IPS-NIHi11 (cell line): Measurements from ENCODE around the gene SZT2.
A peak's percentile ranks its signal among the peaks of the same experiment; 100 is the strongest.

ENCODE experiments used
- DNase-seq: peaks from one replicate; pipeline ENCODE4 v3.0.0; 2012; ENCODE audit warnings: mixed read lengths, low spot score

SZT2 gene

GRCh38 chr1:43423672-43424550 lies 34.2 kb downstream of the SZT2 start:
- no peak for DNase-seq

- DNase-seq: no peak
Measured at GRCh38 chr1:43425045-43425444, 35.3 kb downstream of the SZT2 start.

- no peak for DNase-seq
Measured at GRCh38 chr1:43426221-43426620, 36.5 kb downstream of the SZT2 start.

GRCh38 chr1:43427524-43427923 lies 37.8 kb downstream of the SZT2 start:
- no peak for DNase-seq

GRCh38 chr1:43427941-43428340 lies 38.2 kb downstream of the SZT2 start:
- no peak for DNase-seq

- DNase-seq: no peak
Measured at GRCh38 chr1:43430831-43431230, 41.1 kb downstream of the SZT2 start.

- DNase-seq: no peak
Measured at GRCh38 chr1:43431676-43432075, 42.0 kb downstream of the SZT2 start.

- DNase-seq: no peak
Measured at GRCh38 chr1:43432171-43432860, 42.6 kb downstream of the SZT2 start.

- no peak for DNase-seq
Measured at GRCh38 chr1:43432907-43433306, 43.2 kb downstream of the SZT2 start.

- no peak for DNase-seq
Measured at GRCh38 chr1:43434256-43434655, 44.6 kb downstream of the SZT2 start.

GRCh38 chr1:43435146-43436145 lies 45.7 kb downstream of the SZT2 start:
- DNase-seq: peak; percentile 62

- no peak for DNase-seq
Measured at GRCh38 chr1:43436371-43436770, 46.7 kb downstream of the SZT2 start.

GRCh38 chr1:43437031-43437973 lies 47.6 kb downstream of the SZT2 start:
- no peak for DNase-seq

GRCh38 chr1:43438006-43438405 lies 48.3 kb downstream of the SZT2 start:
- no peak for DNase-seq

GRCh38 chr1:43438576-43438952 lies 48.9 kb downstream of the SZT2 start:
- DNase-seq: no peak

- DNase-seq: no peak
Measured at GRCh38 chr1:43438953-43439581, 49.4 kb downstream of the SZT2 start.

GRCh38 chr1:43439781-43440180 lies 50.1 kb downstream of the SZT2 start:
- DNase-seq: no peak

GRCh38 chr1:43440358-43440757 lies 50.7 kb downstream of the SZT2 start:
- DNase-seq: no peak

GRCh38 chr1:43441166-43441893 lies 51.6 kb downstream of the SZT2 start:
- DNase-seq: no peak
